Fibroblast of lung (primary cell): ENCODE data around the gene GRHL3.

ENCODE experiments used
- EZH2 ChIP-seq: IDR thresholded peaks from 2 replicates; pipeline ENCODE4 v1.5.1; 2012; ENCODE audit warnings: low read length, control low read depth, mild to moderate bottlenecking; ENCODE audit errors: missing control alignments
- TF ChIP-seq, protein P1 (sequence below), 2 donors: IDR thresholded peaks in 1 of 2; conservative IDR thresholded peaks in 1 of 2; 1 replicate in 1 of 2; 2 replicates in 1 of 2; pipeline ENCODE4 v1.5.1; 2011 to 2012; ENCODE audit warnings: low read length in 2 of 2, control low read depth in 1 of 2, inconsistent platforms in 1 of 2, low read depth in 1 of 2, mild to moderate bottlenecking in 1 of 2

DNA sequence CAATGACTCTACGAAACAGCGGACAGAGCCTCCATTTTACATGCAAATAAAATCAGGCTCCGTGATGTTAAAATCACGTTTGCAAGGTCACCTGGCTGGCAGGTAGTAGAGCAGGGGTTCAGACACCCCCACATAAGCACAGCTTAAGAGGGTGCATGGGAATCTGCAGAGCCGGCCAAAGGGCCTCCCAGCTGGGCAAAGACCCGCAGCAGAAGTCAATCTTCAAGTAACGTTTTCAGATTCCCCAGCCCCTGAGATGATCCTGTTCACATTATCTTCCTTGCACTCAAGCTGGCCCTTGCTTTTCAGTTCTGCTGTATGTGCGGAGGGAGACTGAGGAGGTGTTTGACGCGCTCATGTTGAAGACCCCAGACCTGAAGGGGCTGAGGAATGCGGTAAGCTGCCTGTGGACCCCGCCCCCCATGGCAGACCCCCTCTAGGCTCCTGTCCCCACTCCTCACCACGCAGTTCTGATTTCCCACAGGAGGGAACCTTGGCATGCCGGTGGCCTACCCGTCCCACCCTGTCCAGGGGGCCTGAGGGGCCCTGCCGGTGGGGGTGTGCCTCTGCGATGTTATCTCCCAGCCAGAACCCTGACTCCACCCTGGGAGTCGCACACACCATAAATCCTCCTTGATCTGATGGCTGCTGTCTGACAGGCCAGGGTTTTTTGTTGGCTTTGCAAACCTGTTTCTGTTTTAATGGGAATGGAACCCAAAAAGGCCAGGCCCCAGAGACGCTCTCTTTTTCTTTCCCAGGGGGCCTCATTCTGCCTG lies 28.2 kb downstream of the GRHL3 start:
- TF ChIP-seq, protein P1, sequence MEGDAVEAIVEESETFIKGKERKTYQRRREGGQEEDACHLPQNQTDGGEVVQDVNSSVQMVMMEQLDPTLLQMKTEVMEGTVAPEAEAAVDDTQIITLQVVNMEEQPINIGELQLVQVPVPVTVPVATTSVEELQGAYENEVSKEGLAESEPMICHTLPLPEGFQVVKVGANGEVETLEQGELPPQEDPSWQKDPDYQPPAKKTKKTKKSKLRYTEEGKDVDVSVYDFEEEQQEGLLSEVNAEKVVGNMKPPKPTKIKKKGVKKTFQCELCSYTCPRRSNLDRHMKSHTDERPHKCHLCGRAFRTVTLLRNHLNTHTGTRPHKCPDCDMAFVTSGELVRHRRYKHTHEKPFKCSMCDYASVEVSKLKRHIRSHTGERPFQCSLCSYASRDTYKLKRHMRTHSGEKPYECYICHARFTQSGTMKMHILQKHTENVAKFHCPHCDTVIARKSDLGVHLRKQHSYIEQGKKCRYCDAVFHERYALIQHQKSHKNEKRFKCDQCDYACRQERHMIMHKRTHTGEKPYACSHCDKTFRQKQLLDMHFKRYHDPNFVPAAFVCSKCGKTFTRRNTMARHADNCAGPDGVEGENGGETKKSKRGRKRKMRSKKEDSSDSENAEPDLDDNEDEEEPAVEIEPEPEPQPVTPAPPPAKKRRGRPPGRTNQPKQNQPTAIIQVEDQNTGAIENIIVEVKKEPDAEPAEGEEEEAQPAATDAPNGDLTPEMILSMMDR (conservative IDR thresholded peaks at IDR 0.05 in 1 of 2, IDR thresholded peaks at IDR 0.05 in 1 of 2; ENCODE audit: low read depth in 1 of 2, low read length in 2 of 2) = no peak
- TF ChIP-seq EZH2 = no peak
